ENCODE measurements around the gene WDR18.

Gene WDR18

GRCh38 chr19:1042689-1043511 is 58.8 kb downstream of the WDR18 start:
- DNase-seq (ENCODE audit: low spot score) = no peak
